ENCODE results near the gene TNNC1. TPM values are rescaled to one million over a fixed set of nuclear protein-coding genes. Genes with fewer than 3 reads are reported as not detected.

The TNNC1 gene
- total and polyA plus RNA-seq, 2 donors (not counting 3 experiments of a cell fraction or from before 2014, with no cell fraction given), result 0.12 TPM; not detected in 1

- H3K4me3 ChIP-seq (replicated peaks in 1 of 3; ENCODE audit: insufficient read depth in 1 of 3, low read depth in 1 of 3, low read length in 3 of 3), result no peak overlapping the region
- TF ChIP-seq EZH2 (IDR thresholded peaks at IDR 0.05; ENCODE audit: borderline replicate concordance, low read depth, low read length, severe bottlenecking), result no peak
- no peak for TF ChIP-seq FOS (IDR thresholded peaks at IDR 0.05; ENCODE audit: borderline replicate concordance, insufficient read depth, low read length)
- no peak for TF ChIP-seq POLR2A (IDR thresholded peaks at IDR 0.05; ENCODE audit: low read depth, low read length)
- no peaks in the 10 kb centered on the region for H4K20me1 ChIP-seq (replicated peaks; ENCODE audit: control insufficient read depth, extremely low read depth, insufficient read depth, low read length)
- no peaks in the 10 kb centered on the region for H3K9me3 ChIP-seq (replicated peaks; ENCODE audit: control insufficient read depth, insufficient read depth, low read length)
- no peaks in the 10 kb centered on the region for H3K9me1 ChIP-seq (replicated peaks; ENCODE audit: control insufficient read depth, extremely low read depth, insufficient read depth, low read length)
- no peaks in the 10 kb centered on the region for H3K27me3 ChIP-seq (ENCODE audit: control insufficient read depth in 2 of 2, insufficient read depth in 2 of 2, low read length in 2 of 2)
- H3K27ac ChIP-seq (ENCODE audit: insufficient read depth, low read depth, low read length), result no peak overlapping the region
- CTCF ChIA-PET, result no interaction called here
- peaks cover 8% of the 10 kb centered on the region for H3K4me1 ChIP-seq (ENCODE audit: control insufficient read depth, extremely low read depth, insufficient read depth, low read length)
- dilution Hi-C loops (cut with MboI; ENCODE audit: extremely low pct_ligation_motif_present, low sequenced_read_pairs) (no loop called here), intact Hi-C loops (cut with micrococcal nuclease) (no loop called here)
- H3K4me2 ChIP-seq (ENCODE audit: insufficient read depth, low read length), result no peak overlapping the region
- no peak overlapping the region for H3K9ac ChIP-seq (replicated peaks; ENCODE audit: extremely low read depth, insufficient read depth, low read length)
- no peak overlapping the region for H2AFZ ChIP-seq (ENCODE audit: low read depth, low read length)
- peaks cover 18% of the 10 kb centered on the region for H3K79me2 ChIP-seq (ENCODE audit: control insufficient read depth, insufficient read depth, low read length)
- POLR2A ChIA-PET, result no interaction called here
- H3K36me3 ChIP-seq (ENCODE audit: control insufficient read depth in 2 of 2, extremely low read depth in 1 of 2, insufficient read depth in 2 of 2, low read length in 2 of 2), result peaks cover 6 to 72% of the 10 kb centered on the region in 2 experiments
- BruUV-seq (replicated peaks), result no TSS peak
- FAIRE-seq, result no peak
- DNase-seq (ENCODE audit: low read depth, low spot score), result no peak
Observed at GRCh38 chr3:52405066-52405465, 48.8 kb downstream of the TNNC1 start.

GRCh38 chr3:52404391-52404790, 49.5 kb downstream of the TNNC1 start:
- intact Hi-C loops (cut with micrococcal nuclease), result no loop called here
- CTCF ChIA-PET, result no interaction called here

More at GRCh38 chr3:52404391-52404790, 49.5 kb downstream of the TNNC1 start:
- Histone ChIP-seq H3K4me3 (replicated peaks in 1 of 3; ENCODE audit: insufficient read depth in 1 of 3, low read depth in 1 of 3, low read length in 3 of 3) (no peak overlapping the region), H3K4me2 (ENCODE audit: insufficient read depth, low read length) (no peak overlapping the region), H3K27me3 (ENCODE audit: control insufficient read depth in 2 of 2, insufficient read depth in 2 of 2, low read length in 2 of 2) (no peaks in the 10 kb centered on the region), H2AFZ (ENCODE audit: low read depth, low read length) (no peak overlapping the region), H3K27ac (ENCODE audit: insufficient read depth, low read depth, low read length) (no peak overlapping the region), H3K36me3 (ENCODE audit: control insufficient read depth in 2 of 2, extremely low read depth in 1 of 2, insufficient read depth in 2 of 2, low read length in 2 of 2) (peaks cover 6 to 72% of the 10 kb centered on the region in 2 experiments), H3K9me1 (replicated peaks; ENCODE audit: control insufficient read depth, extremely low read depth, insufficient read depth, low read length) (no peaks in the 10 kb centered on the region), H3K79me2 (ENCODE audit: control insufficient read depth, insufficient read depth, low read length) (peaks cover 15% of the 10 kb centered on the region), H4K20me1 (replicated peaks; ENCODE audit: control insufficient read depth, extremely low read depth, insufficient read depth, low read length) (no peaks in the 10 kb centered on the region), H3K9me3 (replicated peaks; ENCODE audit: control insufficient read depth, insufficient read depth, low read length) (no peaks in the 10 kb centered on the region), H3K4me1 (ENCODE audit: control insufficient read depth, extremely low read depth, insufficient read depth, low read length) (peaks cover 8% of the 10 kb centered on the region), H3K9ac (replicated peaks; ENCODE audit: extremely low read depth, insufficient read depth, low read length) (no peak overlapping the region)
- TF ChIP-seq FOS (IDR thresholded peaks at IDR 0.05; ENCODE audit: borderline replicate concordance, insufficient read depth, low read length), result no peak
- TF ChIP-seq POLR2A (IDR thresholded peaks at IDR 0.05; ENCODE audit: low read depth, low read length), result no peak
- no peak for TF ChIP-seq MAX (IDR thresholded peaks at IDR 0.05; ENCODE audit: insufficient read depth, insufficient read length)
- dilution Hi-C loops (cut with MboI; ENCODE audit: extremely low pct_ligation_motif_present, low sequenced_read_pairs), result no loop called here
- no TSS peak for BruUV-seq (replicated peaks)
- FAIRE-seq, result no peak
- DNase-seq (ENCODE audit: low read depth, low spot score), result no peak
- POLR2A ChIA-PET, result no interaction called here

Measured in endothelial cell of umbilical vein (primary cell).